Adipose tissue (tissue), 3 donors: ENCODE results near the gene IPO11. TPM values are rescaled to one million over a fixed set of nuclear protein-coding genes. Genes with fewer than 3 reads are reported as not detected.

Experiments used
- H3K27ac ChIP-seq: one replicate; pipeline ENCODE4 v1.5.1; 2013; ENCODE audit warnings: low read depth, low read length
- WGBS, 3 donors: extraction: QIAGEN DNeasy Blood & Tissue Kit; methylation state at CpG; one replicate each; pipeline ENCODE4 v1.1.7; 2013; 5-methylcytosine and 5-hydroxymethylcytosine counted together
- polyA plus RNA-seq, 3 donors: library from polyadenylated mRNA; stranded (reverse); fragments of 200-250 nt; gene quantifications; one replicate each; pipeline ENCODE4 v1.2.3, GENCODE V29; 2013
- donor health status: healthy with polysubstance abuse.
- donor health status: Bipolar disorder and iron deficiency.
- donor health status: healthy.

IPO11 gene
- polyA plus RNA-seq, 3 donors: 5.5 to 21.6 (median 12.9) TPM

- H3K27ac ChIP-seq: no peak overlapping the region
- 57 to 83% (median 58%) methylated on average over 8 of the region's 8 CpGs for WGBS, 3 donors
Observed at GRCh38 chr5:62581836-62582597, 169.5 kb downstream of the IPO11 start.

- 88 to 99% (median 90%) methylated on average over 3 of the region's 3 CpGs for WGBS, 3 donors
- no peak overlapping the region for H3K27ac ChIP-seq
Observed at GRCh38 chr5:62584391-62584790, 171.8 kb downstream of the IPO11 start.

- WGBS, 3 donors: 50 to 75% (median 61%) methylated on average over 2 of the region's 2 CpGs
- H3K27ac ChIP-seq: no peak overlapping the region
Observed at GRCh38 chr5:62585306-62585705, 172.7 kb downstream of the IPO11 start.

GRCh38 chr5:62585751-62586150 is 173.2 kb downstream of the IPO11 start:
- H3K27ac ChIP-seq: no peak overlapping the region

- 56 to 87% (median 65%) methylated on average over 3 of the region's 3 CpGs for WGBS, 3 donors
- H3K27ac ChIP-seq: no peak overlapping the region
Observed at GRCh38 chr5:62587737-62588136, 175.2 kb downstream of the IPO11 start.

- H3K27ac ChIP-seq: no peak overlapping the region
- WGBS, 3 donors: 83 to 95% (median 86%) methylated on average over 4 of the region's 4 CpGs
Observed at GRCh38 chr5:62588668-62589067, 176.1 kb downstream of the IPO11 start.

GRCh38 chr5:62589504-62589903 is 176.9 kb downstream of the IPO11 start:
- WGBS, 3 donors: 98 to 100% (median 100%) methylated on average over 2 of the region's 2 CpGs
- H3K27ac ChIP-seq: no peak overlapping the region

GRCh38 chr5:62590387-62590786 is 177.8 kb downstream of the IPO11 start:
- H3K27ac ChIP-seq: no peak overlapping the region
- 73 to 96% (median 94%) methylated on average over 2 of the region's 2 CpGs for WGBS, 3 donors

GRCh38 chr5:62592558-62592957 is 180.0 kb downstream of the IPO11 start:
- 67 to 90% (median 71%) methylated on average over 8 of the region's 8 CpGs for WGBS, 3 donors

GRCh38 chr5:62593331-62593730 is 180.8 kb downstream of the IPO11 start:
- H3K27ac ChIP-seq: no peak overlapping the region
- 94 to 100% (median 96%) methylated on average over 1 of the region's 1 CpG for WGBS, 3 donors

More at GRCh38 chr5:62592558-62592957, 180.0 kb downstream of the IPO11 start:
- no peak overlapping the region for H3K27ac ChIP-seq

GRCh38 chr5:62594364-62594984 is 181.9 kb downstream of the IPO11 start:
- no peak overlapping the region for H3K27ac ChIP-seq
- WGBS, 3 donors: 88 to 93% (median 92%) methylated on average over 3 of the region's 3 CpGs

- H3K27ac ChIP-seq: no peak overlapping the region
- 83 to 95% (median 91%) methylated on average over 1 of the region's 1 CpG for WGBS, 3 donors
Observed at GRCh38 chr5:62596096-62596495, 183.5 kb downstream of the IPO11 start.

- H3K27ac ChIP-seq: no peak overlapping the region
- 95 to 100% (median 97%) methylated on average over 1 of the region's 1 CpG for WGBS, 3 donors
Observed at GRCh38 chr5:62596691-62597090, 184.1 kb downstream of the IPO11 start.

GRCh38 chr5:62597314-62597713 is 184.8 kb downstream of the IPO11 start:
- 75 to 80% (median 79%) methylated on average over 2 of the region's 2 CpGs for WGBS, 3 donors

GRCh38 chr5:62600560-62601252 is 188.1 kb downstream of the IPO11 start:
- 26 to 82% (median 65%) methylated on average over 3 of the region's 3 CpGs for WGBS, 3 donors
- H3K27ac ChIP-seq: no peak overlapping the region

More at GRCh38 chr5:62597314-62597713, 184.8 kb downstream of the IPO11 start:
- H3K27ac ChIP-seq: no peak overlapping the region

GRCh38 chr5:62603934-62604333 is 191.4 kb downstream of the IPO11 start:
- WGBS, 3 donors: 98 to 99% (median 99%) methylated on average over 5 of the region's 5 CpGs
- no peak overlapping the region for H3K27ac ChIP-seq

GRCh38 chr5:62605638-62606037 is 193.1 kb downstream of the IPO11 start:
- H3K27ac ChIP-seq: no peak overlapping the region
- 90 to 93% (median 91%) methylated on average over 4 of the region's 4 CpGs for WGBS, 3 donors

- no peak overlapping the region for H3K27ac ChIP-seq
- 74 to 88% (median 79%) methylated on average over 1 of the region's 1 CpG for WGBS, 3 donors
Observed at GRCh38 chr5:62606878-62607277, 194.3 kb downstream of the IPO11 start.

- no peak overlapping the region for H3K27ac ChIP-seq
- 96 to 97% (median 97%) methylated on average over 4 of the region's 4 CpGs for WGBS, 3 donors
Observed at GRCh38 chr5:62607615-62608014, 195.1 kb downstream of the IPO11 start.
